GM18907 (cell line): ENCODE measurements around the gene GLOD5.

Experiments
- ATAC-seq: cut with Tn5 transposase; IDR thresholded peaks from one replicate; pipeline ENCODE4 v1.9.1; 2021; ENCODE audit warnings: mild to moderate bottlenecking, moderate library complexity; ENCODE audit not compliant: unreplicated experiment

Gene GLOD5

GRCh38 chrX:48761674-48762471 lies at the start of gene GLOD5:
TSS of gene GLOD5 (plus strand) at chrX:48761747. CDS start at chrX:48761791, 44 bp downstream.
- ATAC-seq = no peak

GRCh38 chrX:48711929-48712505 lies 49.5 kb upstream of the GLOD5 start:
- ATAC-seq = no peak

- ATAC-seq = no peak
These were observed 47.7 kb upstream of the GLOD5 start for GRCh38 chrX:48713847-48714246.

- ATAC-seq = no peak
These were observed 47.0 kb upstream of the GLOD5 start for GRCh38 chrX:48714573-48714972.

GRCh38 chrX:48715072-48715471 lies 46.5 kb upstream of the GLOD5 start:
- ATAC-seq = no peak

- ATAC-seq = no peak
These were observed 45.6 kb upstream of the GLOD5 start for GRCh38 chrX:48715876-48716502.

- ATAC-seq = no peak
These were observed 41.6 kb upstream of the GLOD5 start for GRCh38 chrX:48719958-48720357.

- no peak for ATAC-seq
These were observed 40.8 kb upstream of the GLOD5 start for GRCh38 chrX:48720577-48721250.

- ATAC-seq = no peak
These were observed 39.6 kb upstream of the GLOD5 start for GRCh38 chrX:48721916-48722315.

GRCh38 chrX:48726596-48726995 lies 35.0 kb upstream of the GLOD5 start:
- no peak for ATAC-seq

- ATAC-seq = no peak
These were observed 32.9 kb upstream of the GLOD5 start for GRCh38 chrX:48728653-48729052.

- ATAC-seq = no peak
These were observed 25.2 kb upstream of the GLOD5 start for GRCh38 chrX:48736303-48736702.

- no peak for ATAC-seq
These were observed 24.7 kb upstream of the GLOD5 start for GRCh38 chrX:48736878-48737212.

GRCh38 chrX:48737213-48737938 lies 24.2 kb upstream of the GLOD5 start:
- ATAC-seq = peak; percentile 97

GRCh38 chrX:48737940-48738339 lies 23.6 kb upstream of the GLOD5 start:
- no peak for ATAC-seq

GRCh38 chrX:48741834-48742233 lies 19.7 kb upstream of the GLOD5 start:
- ATAC-seq = no peak

GRCh38 chrX:48745222-48745621 lies 16.3 kb upstream of the GLOD5 start:
- no peak for ATAC-seq

- ATAC-seq = no peak
These were observed 14.0 kb upstream of the GLOD5 start for GRCh38 chrX:48747415-48748016.

GRCh38 chrX:48749182-48749581 lies 12.4 kb upstream of the GLOD5 start:
- ATAC-seq = no peak

- no peak for ATAC-seq
These were observed 10.2 kb upstream of the GLOD5 start for GRCh38 chrX:48751343-48751742.

GRCh38 chrX:48752498-48752897 lies 9.0 kb upstream of the GLOD5 start:
- no peak for ATAC-seq
